HG03175 (cell line): ENCODE measurements around the gene BRAF.
"Not testable (repeated sequence)": the region's sequence is repeated elsewhere in the genome, so short reads cannot be mapped to it uniquely, and the experiment has no call there.

Experiments used
- ATAC-seq: cut with Tn5 transposase; IDR thresholded peaks from one replicate; pipeline ENCODE4 v1.9.1; 2021; ENCODE audit warnings: mild to moderate bottlenecking, moderate library complexity; ENCODE audit not compliant: unreplicated experiment

Gene BRAF

DNA sequence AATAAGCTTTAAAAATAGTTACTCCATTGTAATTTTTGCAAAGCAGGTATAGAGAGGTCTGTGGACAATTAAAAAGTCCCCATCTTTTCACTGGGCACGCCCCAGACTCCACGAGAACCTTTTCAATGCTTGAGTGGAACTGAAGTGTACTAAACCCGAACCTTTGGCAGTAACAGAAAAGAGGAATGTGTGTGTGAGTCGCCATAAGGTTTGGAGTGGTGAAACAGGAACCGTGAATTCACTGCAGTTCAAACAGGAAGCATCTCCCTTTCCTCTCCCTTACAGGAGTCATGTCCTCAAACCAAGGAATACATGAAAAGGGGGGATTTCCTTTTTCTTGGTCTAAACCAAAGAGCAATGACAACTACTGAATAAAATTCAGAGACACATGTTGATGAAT, 205.0 kb downstream of the BRAF start:
- ATAC-seq, result no peak

DNA sequence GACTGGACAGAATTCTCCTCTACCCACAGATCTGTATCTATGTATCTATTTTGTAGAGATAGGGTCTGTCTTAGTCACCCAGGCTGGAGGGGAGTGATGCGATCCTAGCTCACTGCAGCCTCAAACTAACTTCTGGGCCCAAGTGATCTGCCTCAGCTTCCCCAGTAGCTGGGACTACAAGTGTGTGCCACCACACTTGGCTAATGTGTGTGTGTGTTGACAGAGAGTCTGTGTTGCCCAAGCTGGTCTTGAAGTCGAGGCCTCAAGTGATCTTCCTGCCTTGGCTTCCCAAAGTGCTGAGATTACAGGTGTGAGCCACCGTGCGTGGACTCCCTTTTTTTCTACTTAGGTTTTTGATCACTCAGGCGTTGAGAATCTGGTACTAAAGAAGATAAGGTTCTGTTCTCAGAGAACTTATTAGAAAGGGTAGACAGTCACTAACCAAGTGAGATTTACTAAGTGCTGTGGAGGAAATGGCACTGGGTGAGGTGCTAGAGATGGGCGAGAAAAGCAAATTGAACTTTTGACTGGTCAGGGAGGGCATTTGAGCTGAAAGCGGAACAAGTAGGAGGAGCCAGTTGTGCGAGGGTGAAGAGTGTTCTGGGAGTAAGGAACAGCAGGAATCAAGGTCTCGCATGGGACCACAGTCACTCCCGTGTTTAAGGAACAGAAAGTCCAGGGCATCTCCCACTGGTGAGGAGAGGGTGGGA, 210.2 kb downstream of the BRAF start:
- no peak for ATAC-seq

DNA sequence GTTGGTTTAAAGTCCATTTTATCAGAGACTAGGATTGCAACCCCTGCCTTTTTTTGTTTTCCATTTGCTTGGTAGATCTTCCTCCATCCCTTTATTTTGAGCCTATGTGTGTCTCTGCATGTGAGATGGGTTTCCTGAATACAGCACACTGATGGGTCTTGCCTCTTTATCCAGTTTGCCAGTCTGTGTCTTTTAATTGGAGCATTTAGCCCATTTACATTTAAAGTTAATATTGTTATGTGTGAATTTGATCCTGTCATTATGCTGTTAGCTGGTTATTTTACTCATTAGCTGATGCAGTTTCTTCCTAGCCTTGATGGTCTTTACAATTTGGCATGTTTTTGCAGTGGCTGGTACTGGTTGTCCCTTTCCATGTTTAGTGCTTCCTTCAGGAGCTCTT, 212.3 kb downstream of the BRAF start:
- ATAC-seq, result not testable (repeated sequence)

DNA sequence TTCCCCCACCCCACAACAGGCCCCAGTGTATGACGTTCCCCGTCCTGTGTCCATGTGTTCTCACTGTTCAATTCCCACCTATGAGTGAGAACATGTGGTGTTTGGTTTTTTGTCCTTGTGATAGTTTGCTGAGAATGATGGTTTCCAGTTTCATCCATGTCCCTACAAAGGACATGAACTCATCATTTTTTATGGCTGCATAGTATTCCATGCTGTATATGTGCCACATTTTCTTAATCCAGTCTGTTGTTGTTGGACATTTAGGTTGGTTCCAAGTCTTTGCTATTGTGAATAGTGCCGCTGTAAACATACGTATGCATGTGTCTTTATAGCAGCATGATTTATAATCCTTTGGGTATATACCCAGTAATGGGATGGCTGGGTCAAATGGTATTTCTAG, 216.0 kb downstream of the BRAF start:
- ATAC-seq, result not testable (repeated sequence)

DNA sequence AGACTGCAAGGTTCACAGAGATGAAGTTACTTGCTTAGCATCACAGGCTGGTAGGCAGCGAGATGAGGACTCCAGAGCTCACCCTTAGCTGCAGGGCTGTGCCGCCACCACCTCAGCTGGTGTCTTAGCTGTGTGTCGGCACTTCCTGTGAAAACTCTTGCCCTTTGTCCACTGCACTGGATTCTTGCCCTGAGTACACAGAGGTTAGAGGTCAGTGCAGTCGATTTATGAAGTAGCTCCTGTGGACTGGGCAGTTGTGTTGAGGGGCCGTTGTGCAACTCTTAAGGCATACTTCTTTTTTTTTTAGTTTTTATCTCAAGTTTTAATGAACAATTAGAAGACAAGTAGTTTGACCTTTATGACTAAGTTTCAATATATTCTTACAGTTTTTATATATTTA, 217.6 kb downstream of the BRAF start:
- no peak for ATAC-seq

DNA sequence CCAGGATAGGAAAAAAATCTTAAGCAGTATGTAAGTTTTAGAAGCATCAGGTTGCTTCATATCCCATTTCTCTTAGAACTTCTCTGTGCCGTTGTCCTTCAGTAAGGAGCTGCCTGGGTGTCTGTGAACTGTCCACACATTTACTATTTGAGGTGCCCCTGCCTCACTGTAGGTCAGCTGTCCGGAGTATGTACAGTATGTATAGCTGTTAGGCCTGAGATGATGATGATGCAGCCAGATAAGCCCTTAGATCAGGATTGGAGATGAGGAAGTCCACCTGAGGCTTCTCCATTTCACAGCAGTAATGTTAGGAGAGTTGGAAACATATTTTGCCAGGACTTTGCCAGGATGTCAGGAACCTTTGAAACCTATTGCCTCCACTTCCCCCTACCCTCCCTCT, 220.5 kb downstream of the BRAF start:
- no peak for ATAC-seq

DNA sequence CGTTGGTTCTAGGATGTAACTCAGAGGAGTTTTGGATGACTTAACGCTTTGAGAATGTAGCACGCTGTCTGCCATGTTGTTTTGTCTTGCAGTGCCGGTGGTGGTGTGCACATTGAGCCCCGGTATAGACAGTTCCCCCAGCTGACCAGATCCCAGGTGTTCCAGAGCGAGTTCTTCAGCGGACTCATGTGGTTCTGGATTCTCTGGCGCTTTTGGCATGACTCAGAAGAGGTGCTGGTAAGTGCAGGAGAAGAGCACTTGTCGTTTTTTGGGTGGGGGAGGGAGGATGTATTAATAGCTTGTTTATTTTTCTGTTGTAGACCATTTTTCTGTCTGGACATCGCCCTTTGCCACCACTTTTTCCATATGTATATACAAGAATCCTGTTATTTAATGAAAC, 222.0 kb downstream of the BRAF start:
- ATAC-seq, result no peak

DNA sequence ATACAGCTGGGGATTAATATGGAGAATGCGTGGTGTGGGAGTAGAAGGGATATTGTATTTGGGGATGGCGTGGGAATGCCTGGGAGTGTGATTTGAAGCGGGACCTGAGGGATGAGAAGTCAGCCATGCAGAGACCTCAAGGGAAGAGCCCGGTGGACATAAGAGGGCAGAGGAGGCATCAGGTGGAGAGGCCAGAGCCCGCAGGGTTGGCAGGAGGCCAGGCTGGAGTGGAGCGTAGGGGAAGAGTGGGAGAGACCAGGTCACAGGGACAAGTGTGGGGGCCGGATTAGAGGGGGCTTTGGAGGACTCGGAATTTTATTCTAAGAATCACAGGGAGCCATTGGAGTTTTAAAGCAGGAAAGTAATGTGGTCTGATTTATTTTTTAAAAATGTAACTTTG, 226.3 kb downstream of the BRAF start:
- no peak for ATAC-seq

DNA sequence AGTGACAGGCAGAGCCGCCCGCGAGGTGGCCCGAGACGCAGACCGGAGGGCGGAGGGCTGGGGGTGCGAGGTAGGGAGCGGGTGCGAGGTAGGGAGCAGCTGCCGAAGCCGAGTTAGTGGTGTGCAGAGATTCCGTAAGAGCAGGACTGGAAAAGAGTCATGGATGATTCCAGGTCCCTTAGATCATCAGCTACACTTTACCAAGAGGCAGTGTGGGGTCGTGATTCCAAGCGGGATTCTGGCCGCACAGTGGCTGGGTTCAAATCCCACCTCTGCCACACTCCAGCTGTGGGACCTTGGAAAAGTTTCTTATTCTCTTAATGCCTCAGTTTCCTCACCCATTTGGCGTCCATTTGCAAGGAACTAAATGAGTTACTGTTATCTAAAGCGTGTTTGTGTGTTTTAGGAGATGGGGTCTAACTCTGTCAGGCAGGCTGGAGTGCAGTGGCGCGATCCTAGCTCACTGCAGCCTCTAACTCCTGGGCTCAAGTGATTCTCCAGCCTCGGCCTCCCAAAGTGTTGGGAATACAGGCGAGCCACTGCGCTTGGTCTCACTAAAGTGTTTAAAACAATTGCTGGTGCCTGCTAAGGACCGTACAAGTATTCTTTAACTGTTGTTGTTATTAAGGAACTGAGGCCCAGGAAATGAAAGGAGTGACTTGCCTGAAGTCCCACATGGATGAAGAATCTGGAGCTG, 227.1 kb downstream of the BRAF start:
- ATAC-seq, result no peak

DNA sequence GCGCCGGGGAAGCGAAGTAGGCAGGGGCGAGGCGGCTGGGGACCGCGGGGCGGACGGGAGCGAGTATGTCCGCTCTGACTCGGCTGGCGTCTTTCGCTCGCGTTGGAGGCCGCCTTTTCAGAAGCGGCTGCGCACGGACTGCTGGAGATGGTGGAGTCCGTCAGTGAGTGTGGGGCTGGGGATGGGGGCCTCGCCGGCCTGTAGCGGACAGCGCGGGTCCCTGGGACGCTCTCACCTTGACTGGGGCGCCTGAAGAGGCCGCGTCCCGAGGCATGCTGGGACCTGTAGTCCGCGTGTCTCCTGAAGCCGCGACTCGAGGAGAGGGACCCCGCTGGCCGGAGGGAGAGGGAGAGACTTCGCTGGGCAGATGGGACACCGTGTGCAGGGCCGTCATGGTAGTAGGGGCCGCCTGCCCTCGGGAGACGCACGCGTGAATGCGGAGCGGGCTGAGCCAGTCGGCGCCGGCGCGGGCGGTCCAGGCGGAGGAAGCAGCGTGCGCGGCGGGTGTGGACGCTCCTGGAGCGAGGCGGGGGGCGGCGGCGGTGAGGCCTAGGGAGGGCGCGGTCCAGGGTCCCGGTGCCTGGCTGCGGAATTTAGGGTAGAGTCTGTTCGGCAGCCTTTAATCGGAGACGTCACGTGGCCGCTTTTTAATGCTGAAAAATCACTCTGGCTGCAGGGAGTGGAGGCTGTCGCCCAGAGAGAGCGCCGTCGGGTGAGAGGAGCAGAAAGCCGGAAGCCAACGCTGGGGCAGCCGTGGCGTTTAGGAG, 227.9 kb downstream of the BRAF start, which contains the start of gene NDUFB2:
NDUFB2 (plus strand) TSS at position 29 of the 767 bp plus-strand sequence; CDS start at position 66, 37 bp downstream.
- ATAC-seq, result peak; percentile 92

DNA sequence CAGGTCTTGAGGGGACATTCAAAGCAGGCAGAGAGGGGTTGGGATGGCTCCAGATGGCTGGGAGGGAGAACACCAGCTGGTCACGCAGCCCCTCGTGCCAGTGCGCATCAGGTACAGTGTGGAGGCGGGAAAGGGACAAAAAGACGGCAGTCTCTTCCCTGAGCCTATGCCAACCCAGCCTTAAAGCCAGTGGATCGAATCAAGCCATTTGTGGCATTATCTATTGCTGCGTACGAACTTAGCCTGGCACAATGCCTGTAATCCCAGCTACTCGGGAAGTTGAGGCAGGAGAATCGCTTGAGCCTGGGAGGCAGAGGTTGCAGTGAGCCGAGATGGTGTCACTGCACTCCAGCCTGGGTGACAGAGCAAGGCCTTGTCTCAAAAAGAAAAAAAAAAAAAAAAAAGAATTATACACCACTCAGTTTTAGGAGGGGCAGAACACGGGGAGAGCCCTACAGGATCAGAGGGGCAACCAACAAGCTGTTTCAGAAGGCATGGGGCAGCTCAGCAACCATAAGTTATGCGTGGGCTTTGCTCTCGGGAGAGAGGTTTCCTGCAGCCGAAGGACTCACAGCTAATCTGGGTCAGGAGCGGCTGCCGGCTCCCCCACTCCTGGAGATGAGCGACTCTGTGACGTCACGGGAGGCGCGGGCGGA, 228.6 kb downstream of the BRAF start:
- no peak for ATAC-seq

DNA sequence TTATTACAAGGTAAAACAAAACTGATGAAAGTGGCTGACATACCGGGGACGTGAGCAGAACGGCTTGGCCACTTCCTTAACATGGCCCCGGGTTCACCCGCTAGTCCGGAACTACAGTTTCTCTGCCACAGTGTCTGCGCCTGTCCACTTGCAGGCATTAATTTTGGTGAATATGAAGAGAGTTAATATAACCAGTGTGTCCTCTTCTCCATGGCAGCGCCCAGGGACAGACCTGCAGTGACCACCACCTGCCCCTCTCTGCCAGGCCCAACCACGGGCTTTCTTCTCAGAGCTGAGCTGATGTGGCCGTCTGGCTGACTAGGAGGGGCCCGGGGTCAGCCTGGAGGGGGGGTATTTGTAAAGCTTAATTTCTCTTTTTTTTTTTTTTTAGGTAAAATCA, 229.3 kb downstream of the BRAF start:
- no peak for ATAC-seq

DNA sequence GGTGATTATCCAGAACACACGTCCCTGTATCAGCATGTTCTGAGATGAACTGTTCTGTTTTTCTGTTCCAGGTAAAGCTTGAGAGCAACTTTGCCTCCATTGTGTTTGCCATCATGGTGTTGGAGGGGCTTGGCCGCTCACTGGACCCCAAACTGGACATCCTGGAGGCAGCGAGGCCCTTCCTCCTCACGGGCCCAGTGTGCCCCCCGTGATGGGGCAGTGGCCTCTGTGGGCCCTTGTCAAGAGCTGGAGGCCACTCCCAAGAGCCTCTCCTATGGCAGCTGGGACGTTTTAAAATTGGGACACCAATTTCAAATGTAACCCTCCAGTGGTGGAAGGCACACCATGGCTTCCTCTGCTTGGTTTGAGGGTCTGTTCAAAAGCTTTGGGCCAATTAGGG, 230.1 kb downstream of the BRAF start:
- ATAC-seq, result no peak

DNA sequence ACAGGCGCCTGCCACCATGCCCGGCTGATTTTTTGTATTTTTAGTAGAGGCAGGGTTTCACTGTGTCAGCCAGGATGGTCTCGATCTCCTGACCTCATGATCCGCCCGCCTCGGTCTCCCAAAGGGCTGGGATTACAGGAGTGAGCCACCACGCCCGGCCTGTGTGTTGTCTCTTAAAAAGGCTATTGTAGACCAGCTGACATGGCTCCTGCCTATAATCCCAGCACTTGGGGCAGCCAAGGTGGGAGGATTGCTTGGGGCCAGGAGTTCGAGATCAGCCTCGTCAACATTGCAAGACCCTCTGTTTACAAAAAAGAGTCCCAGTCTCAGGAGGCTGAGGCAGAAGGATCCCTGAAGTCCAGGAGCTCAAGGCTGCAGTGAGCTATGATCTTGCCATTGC, 230.9 kb downstream of the BRAF start:
- ATAC-seq, result not testable (repeated sequence)

DNA sequence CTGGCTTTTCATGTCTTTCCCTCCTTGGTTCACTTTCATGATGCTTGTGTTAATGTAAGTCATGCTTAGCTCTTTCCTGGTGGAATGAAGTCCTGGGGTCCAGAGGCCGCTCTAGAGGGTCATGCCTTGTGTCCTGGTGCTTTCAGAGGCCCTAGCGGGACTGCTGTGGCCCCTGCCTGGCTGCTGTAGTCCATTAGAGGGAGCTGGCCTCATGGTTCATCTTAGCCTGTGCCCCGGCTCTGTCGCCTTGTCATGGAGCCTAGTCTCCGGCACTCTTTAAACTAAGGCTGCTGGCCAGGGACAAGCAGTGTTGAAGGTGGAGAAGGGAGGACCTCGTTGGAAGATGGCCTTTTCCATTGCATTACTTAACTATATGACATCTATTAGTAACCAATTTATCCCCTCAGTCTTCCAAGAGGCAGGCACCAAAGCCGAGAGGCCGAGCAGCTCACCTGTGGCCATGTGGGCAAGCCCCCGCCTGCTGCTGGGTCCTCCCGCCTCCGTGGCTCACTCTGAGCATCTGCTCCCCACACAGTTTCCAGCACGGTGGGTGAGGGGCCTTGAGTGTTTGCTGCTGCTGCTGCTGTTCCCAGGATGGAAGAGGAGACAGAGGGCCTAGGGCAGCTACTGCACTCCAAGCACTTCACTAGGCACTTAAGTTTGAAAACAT, 233.2 kb downstream of the BRAF start:
- no peak for ATAC-seq

DNA sequence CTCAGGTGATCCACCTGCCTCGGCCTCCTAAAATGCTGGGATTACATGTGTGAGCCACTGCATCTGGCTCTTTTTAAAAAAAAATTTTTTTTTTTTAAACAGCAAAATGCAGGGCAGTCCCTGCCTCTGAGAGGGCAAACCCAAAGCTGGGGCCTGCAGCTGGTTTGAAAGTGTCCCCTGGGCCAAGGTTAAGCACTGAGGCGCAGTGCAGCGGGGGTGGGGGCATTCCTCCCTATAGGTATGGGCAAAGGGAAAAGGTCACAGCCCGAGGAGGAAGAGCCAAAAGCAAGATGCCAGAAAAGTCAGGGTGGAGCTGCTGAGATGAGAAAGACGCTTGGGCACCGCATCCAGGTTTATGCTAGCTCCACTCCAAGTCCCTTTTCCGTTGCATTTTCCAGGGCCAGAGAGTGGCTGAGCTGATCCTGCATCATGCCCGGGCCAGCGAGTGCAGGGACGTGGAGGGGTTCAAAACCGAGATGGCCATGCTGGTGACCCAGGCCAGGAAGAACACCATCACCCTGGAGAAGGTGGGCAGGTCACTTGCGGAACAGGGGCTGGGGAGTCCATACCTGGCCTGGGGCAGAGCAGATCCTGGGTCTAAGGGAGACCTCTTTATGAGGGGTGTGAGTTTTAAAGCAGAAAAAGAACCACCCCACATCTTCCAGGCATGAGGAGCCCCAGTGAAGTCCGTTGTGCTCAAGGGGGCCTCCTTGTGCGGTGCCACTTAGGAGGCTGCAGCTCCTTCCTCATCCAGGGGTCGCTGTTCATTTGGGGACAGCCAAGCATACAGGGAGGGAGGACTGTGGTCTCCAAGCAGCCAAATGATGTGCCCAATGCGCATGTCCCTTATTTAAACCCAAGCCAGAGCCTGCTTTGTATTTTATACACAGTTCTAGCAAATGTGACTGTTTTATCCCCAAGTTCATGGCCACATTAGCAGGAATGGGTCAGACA, 235.3 kb downstream of the BRAF start:
- no peak for ATAC-seq

DNA sequence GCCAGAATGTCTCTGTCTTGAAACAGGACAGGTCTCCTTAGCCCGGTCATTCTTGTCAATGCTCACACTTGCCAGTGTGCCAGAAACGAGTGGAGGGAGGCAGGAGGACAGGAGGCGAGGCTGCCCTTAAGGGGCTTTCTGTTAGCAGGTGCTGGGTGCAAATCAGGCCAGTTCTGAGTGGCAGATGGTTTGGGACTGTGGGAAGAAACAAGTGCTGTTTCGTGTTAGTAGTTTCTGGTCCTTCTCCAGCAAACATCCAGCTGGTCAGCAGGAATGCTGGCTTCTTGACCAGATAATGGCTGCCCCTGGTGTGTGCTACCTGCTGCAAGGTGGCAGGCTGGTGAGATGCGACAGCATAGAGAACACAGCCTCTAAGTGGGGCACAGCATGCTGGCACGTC, 236.4 kb downstream of the BRAF start:
- no peak for ATAC-seq

DNA sequence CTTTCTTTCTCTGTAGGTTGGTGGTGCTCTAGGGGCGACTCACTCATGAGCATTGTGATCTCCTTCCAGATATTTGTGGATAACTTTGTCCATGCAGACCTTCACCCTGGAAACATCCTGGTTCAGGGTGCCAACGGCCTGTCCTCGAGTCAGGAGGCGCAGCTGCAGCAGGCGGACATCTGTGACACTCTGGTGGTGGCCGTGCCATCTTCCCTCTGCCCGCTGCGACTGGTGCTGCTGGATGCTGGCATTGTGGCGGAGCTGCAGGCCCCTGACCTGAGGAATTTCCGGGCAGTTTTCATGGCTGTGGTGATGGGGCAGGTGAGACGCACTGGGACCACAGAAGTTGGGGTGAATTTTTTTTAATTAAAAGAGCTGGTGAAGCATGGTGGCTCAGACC, 237.8 kb downstream of the BRAF start:
- ATAC-seq, result no peak

DNA sequence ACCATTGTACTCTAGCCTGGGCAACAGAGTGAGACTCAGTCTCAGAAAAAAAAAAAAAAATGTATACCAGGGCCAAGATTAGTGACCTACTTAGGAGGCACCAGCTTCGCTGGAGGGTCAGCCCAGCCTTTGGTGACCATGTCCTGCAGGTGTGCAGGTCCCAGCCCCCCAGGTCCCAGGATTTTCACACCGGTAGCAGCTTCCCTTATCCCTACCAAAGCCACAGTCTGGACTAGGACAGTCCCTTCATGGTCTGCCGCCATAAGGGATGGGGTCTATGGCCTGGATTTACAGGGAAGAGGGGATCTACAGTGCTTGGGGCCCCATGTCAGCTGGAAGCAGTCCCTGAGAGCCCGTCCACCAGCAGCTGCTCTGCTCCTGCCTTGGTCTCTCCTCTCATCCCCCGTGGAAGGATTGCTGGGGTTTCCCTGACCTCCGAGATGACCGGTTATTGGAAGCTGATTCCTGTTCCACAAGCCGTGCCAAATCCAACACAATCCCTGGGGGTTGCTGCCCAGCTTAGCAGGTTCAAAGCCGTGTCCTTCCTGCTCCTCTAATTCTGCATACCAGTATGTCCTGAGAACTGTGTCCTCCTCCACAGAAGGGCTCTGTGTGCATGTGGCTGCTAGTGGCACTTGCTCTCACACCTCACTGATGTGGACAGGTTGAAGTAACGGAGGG, 239.2 kb downstream of the BRAF start:
- no peak for ATAC-seq
